Subcutaneous adipose tissue (tissue), 4 donors: ENCODE data around the gene GALNT12. TPM values are rescaled to one million over a fixed set of nuclear protein-coding genes. Genes with fewer than 3 reads are reported as not detected.

Experiments
- total RNA-seq, 4 donors: library from RNA; depleted of rRNA; stranded (reverse); fragments of >200 nt; gene quantifications; one replicate each; pipeline ENCODE4 v1.1.0, GENCODE V29; 2016
- TF ChIP-seq, protein P1 (sequence below): fragments of 450-650 bp; IDR thresholded peaks from one replicate; pipeline ENCODE4 v1.5.1; 2016; ENCODE audit warnings: low read depth, mild to moderate bottlenecking, control low read depth, antibody characterized with exemption, moderate library complexity

Gene GALNT12, protein sequence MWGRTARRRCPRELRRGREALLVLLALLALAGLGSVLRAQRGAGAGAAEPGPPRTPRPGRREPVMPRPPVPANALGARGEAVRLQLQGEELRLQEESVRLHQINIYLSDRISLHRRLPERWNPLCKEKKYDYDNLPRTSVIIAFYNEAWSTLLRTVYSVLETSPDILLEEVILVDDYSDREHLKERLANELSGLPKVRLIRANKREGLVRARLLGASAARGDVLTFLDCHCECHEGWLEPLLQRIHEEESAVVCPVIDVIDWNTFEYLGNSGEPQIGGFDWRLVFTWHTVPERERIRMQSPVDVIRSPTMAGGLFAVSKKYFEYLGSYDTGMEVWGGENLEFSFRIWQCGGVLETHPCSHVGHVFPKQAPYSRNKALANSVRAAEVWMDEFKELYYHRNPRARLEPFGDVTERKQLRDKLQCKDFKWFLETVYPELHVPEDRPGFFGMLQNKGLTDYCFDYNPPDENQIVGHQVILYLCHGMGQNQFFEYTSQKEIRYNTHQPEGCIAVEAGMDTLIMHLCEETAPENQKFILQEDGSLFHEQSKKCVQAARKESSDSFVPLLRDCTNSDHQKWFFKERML
- 1 to 10 TPM; 1.9 to 8.5 (median 3.7) TPM for total RNA-seq

DNA sequence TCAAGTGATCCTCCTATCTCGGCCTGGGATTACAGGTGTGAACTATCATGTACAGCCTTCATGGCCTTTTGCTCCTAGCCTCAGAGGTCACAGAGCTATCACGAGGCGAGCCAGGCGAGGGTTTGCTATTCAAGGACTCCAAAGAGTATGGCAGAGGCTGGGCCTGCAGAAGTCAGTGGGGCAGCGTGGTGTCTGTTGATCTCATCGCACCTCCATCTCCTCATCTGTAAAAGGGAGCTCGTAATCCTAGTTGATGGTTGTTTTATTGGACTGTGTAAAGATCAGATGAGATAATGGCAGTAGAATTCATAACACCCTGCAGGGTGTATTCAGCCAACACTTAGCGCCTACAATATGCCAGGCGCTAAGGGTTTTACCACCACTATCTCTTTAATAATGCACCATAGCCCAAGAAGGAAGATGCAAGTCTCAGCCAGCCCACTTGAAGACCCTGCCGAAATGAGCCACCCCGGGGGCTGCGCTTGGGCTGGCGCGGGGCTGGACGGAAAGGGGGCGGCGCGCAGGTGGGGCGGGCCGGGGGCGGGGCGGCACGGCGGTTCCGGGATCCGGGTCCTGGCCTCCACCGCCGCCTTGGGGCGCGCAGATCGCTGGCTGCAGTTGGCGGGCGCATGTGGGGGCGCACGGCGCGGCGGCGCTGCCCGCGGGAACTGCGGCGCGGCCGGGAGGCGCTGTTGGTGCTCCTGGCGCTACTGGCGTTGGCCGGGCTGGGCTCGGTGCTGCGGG lies at the start of gene GALNT12:
GALNT12 (plus strand) TSS at position 601 of the 744 bp plus-strand sequence; CDS start at position 630, 29 bp downstream.
- TF ChIP-seq, protein P1, sequence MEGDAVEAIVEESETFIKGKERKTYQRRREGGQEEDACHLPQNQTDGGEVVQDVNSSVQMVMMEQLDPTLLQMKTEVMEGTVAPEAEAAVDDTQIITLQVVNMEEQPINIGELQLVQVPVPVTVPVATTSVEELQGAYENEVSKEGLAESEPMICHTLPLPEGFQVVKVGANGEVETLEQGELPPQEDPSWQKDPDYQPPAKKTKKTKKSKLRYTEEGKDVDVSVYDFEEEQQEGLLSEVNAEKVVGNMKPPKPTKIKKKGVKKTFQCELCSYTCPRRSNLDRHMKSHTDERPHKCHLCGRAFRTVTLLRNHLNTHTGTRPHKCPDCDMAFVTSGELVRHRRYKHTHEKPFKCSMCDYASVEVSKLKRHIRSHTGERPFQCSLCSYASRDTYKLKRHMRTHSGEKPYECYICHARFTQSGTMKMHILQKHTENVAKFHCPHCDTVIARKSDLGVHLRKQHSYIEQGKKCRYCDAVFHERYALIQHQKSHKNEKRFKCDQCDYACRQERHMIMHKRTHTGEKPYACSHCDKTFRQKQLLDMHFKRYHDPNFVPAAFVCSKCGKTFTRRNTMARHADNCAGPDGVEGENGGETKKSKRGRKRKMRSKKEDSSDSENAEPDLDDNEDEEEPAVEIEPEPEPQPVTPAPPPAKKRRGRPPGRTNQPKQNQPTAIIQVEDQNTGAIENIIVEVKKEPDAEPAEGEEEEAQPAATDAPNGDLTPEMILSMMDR = no peak

DNA sequence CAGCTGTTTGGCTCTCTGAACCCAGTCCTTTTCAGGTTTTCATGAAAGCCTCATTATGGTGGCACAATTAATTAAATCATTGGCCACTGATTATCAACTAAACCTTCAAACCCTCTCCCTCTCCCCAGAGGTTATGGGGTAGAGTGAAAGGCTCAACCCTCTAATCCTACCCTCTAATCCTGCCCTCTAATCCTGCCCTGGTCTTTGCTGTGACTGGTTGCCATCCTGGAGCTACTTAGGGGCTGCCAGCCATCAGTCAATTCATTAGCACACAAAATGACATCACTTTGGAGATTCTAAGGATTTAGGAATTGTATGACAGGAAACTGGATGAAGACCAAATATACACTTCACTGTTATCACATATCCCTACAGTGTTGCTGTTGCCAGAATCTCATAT lies 47.2 kb upstream of the GALNT12 start:
- TF ChIP-seq, protein P1 = no peak

DNA sequence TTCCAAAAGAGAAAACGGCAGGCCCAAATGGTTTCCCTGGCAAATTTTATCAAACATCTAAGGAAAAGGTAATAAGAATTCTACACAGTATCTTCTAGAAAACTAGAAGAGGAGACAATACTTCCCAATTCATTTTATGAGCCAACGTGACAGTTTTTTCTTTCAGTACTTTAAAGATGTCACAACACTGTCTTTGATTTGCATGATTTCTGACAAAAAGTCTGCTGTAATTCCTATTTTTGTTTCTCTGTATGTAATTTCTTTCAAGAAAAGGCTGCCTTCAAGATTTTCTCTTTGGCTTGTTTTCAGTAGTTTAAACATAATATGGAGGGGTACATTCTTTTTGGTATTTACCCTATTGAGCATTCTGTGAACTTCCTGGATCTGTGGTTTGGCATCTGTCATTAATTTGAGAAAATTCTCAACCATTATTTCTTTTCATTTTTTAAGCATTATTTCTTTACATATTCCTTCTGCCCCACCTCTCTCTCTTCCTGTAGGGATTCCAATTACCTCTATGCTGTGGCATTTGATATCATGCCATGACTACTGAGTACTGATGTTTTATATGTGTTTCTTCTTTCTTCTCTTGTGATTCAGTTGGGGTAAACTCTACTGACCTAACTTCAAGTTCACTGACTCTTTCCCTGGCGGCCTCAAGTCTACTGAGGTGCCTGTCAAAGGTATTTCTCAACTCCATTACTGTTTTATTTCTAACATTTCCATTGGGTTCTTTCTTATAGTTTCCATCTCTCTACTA lies 43.3 kb upstream of the GALNT12 start:
- TF ChIP-seq, protein P1 = no peak

DNA sequence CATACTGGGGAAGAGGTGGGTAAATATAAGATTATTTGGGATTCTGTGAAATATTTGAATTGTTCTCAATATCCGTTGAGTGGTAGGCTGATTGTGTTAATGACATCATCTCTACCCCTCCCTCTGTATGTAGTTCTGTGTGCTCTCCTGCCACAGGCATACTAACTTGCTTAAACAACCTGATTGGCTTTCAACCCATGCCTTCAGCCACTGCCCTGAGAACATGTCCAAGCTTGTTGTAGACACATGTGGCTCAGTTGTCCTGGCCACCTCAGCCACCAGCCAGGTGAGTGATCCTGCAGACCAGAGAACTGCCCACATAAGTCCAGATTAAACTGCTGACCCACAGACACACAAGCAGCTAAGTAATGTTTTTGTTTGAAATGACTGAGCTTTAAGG lies 42.2 kb upstream of the GALNT12 start:
- TF ChIP-seq, protein P1 = no peak

DNA sequence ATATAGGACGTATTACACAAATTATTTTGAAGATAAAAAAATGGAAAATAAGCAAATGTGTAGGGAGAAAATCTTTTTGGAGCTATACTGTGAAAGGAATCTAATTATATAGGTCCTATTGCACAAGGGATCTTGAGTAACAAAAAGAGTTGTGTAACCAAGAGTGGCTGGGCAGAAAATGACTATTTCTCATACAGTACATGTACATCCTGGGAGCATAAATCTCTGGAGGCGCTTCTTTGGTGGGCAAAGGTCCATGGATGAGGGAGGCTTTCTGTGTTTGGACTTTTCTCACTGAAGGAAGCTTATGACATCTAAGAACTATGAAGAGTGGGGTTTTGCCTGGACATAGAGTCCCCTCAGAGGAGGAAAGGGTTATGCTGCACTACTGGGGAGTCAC lies 40.9 kb upstream of the GALNT12 start:
- TF ChIP-seq, protein P1 = no peak

DNA sequence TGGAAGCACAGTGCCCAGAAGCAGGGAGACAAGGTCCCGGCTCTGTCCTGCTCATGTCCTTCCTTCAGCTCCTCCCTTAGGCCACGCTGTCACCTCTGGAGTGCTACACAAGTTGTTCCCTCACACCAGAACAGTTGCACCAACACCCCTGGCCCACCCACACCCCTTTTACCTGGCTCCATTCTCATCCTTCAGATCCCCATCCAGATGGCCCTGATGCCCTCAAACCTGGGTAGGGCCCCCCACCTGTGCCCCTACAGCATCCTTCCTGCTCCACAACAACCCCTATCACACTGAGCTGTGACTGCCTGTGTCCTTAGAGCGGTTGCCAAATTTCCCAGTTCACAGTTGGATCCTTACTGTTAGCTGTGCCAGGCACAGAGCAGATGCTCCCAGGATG lies 40.3 kb upstream of the GALNT12 start:
- TF ChIP-seq, protein P1 = no peak
